ENCODE data around the gene SEPTIN6. TPM values are rescaled to one million over a fixed set of nuclear protein-coding genes. Genes with fewer than 3 reads are reported as not detected.

SEPTIN6 gene
- total and polyA plus RNA-seq, 12 donors: 42.4 to 332 (median 128) TPM

GRCh38 chrX:119643696-119644095 is 49.3 kb downstream of the SEPTIN6 start:
- intact Hi-C loops (cut with DNase I): no loop called here
- H3K9me3 ChIP-seq (replicated peaks in 1 of 3): no peaks in the 10 kb centered on the region
- DNase-seq: no peak
- no peaks in the 10 kb centered on the region for H3K27me3 ChIP-seq
- no peak for TF ChIP-seq POLR2A (IDR thresholded peaks at IDR 0.05)
- TF ChIP-seq CTCF (IDR thresholded peaks at IDR 0.05): no peak
- 68 to 77% (median 71%) methylated on average over 2 to 8 of the region's 8 CpGs for WGBS, 4 donors
- H3K36me3 ChIP-seq (replicated peaks in 1 of 2): peaks cover 0 to 8% of the 10 kb centered on the region in 2 donors
- H3K4me3 ChIP-seq: no peak overlapping the region
- no peak overlapping the region for H3K27ac ChIP-seq
- no peaks in the 10 kb centered on the region for H3K4me1 ChIP-seq (replicated peaks in 1 of 2)

MicroRNA genes within 50 kb of the gene (microRNA counts, 767-probe panel; counts per million panel counts)
- microRNA hsa-miR-766-3p: 0 counts per million in 2 donors

Small RNA genes lying within 50 kb of the gene (microRNA-seq; reads per million reads assigned to microRNA genes)
- gene MIR766: 68.8 to 291 (median 131) reads per million in 3 donors

Small RNA genes lying within 50 kb of the gene (small RNA-seq; reads per million reads assigned to genes)
- gene MIR766: 5.0 to 7.8 reads per million in 2 donors

Other genes starting within 250 kb of the SEPTIN6 start
- gene SLC25A5, start 224.7 kb downstream of the SEPTIN6 start, total RNA-seq: 100 to 1,000 TPM; 102 to 313 (median 221) TPM
- gene SLC25A5, start 224.7 kb downstream of the SEPTIN6 start, polyA plus RNA-seq: 100 to 1,000 TPM in 1 of 3 donors, 10 to 100 TPM in 2; 65.2 to 245 (median 77.5) TPM
- 10 to 100 TPM; 15.9 to 32.0 (median 22.6) TPM for gene STEEP1, start 127.8 kb downstream of the SEPTIN6 start, total RNA-seq
- 10 to 100 TPM in 1 of 3 donors, 1 to 10 TPM in 2; 7.0 to 30.9 (median 8.5) TPM for gene STEEP1, start 127.8 kb downstream of the SEPTIN6 start, polyA plus RNA-seq
- 10 to 100 TPM; 18.3 to 43.1 (median 35.6) TPM for gene UBE2A, start 118.6 kb downstream of the SEPTIN6 start, total RNA-seq
- gene UBE2A, start 118.6 kb downstream of the SEPTIN6 start, polyA plus RNA-seq: 10 to 100 TPM; 31.2 to 88.4 (median 33.2) TPM
- gene NKRF, start 86.7 kb downstream of the SEPTIN6 start, total RNA-seq: 10 to 100 TPM in 2 of 9 donors, 1 to 10 TPM in 7; 4.2 to 12.8 (median 5.7) TPM
- 10 to 100 TPM in 2 of 3 donors, 1 to 10 TPM in 1; 8.0 to 13.2 (median 12.7) TPM for gene NKRF, start 86.7 kb downstream of the SEPTIN6 start, polyA plus RNA-seq
- 1 to 10 TPM in 6 of 9 donors, under 1 TPM in 2, not detected in 1; 0.33 to 5.9 (median 1.4) TPM for gene SOWAHD, start 65.4 kb upstream of the SEPTIN6 start, total RNA-seq
- gene SOWAHD, start 65.4 kb upstream of the SEPTIN6 start, polyA plus RNA-seq: 1 to 10 TPM in 1 of 3 donors, under 1 TPM in 2; 0.13 to 1.4 (median 0.47) TPM
- gene RPL39, start 98.5 kb upstream of the SEPTIN6 start, total RNA-seq: 1,000 to 10,000 TPM in 8 of 9 donors, 100 to 1,000 TPM in 1; 797 to 3,528 (median 1,914) TPM
- gene RPL39, start 98.5 kb upstream of the SEPTIN6 start, polyA plus RNA-seq: 1,000 to 10,000 TPM; 2,112 to 4,409 (median 2,406) TPM
- 1 to 10 TPM in 8 of 9 donors, under 1 TPM in 1; 0.95 to 6.2 (median 4.1) TPM for gene UPF3B, start 159.8 kb upstream of the SEPTIN6 start, total RNA-seq
- 10 to 100 TPM; 11.0 to 27.1 (median 14.0) TPM for gene UPF3B, start 159.8 kb upstream of the SEPTIN6 start, polyA plus RNA-seq
- 10 to 100 TPM; 11.5 to 18.0 (median 13.8) TPM for gene RNF113A, start 178.6 kb upstream of the SEPTIN6 start, total RNA-seq
- 10 to 100 TPM; 16.1 to 21.5 (median 20.0) TPM for gene RNF113A, start 178.6 kb upstream of the SEPTIN6 start, polyA plus RNA-seq
- gene NDUFA1, start 178.7 kb upstream of the SEPTIN6 start, total RNA-seq: 100 to 1,000 TPM in 4 of 9 donors, 10 to 100 TPM in 5; 46.7 to 253 (median 99.8) TPM
- 100 to 1,000 TPM; 127 to 572 (median 295) TPM for gene NDUFA1, start 178.7 kb upstream of the SEPTIN6 start, polyA plus RNA-seq
- not detected for gene AKAP14, start 202.7 kb upstream of the SEPTIN6 start, total RNA-seq
- not detected for gene AKAP14, start 202.7 kb upstream of the SEPTIN6 start, polyA plus RNA-seq

Data from adrenal gland (tissue), 12 donors.